ENCODE data around the gene SCGN.

DNA sequence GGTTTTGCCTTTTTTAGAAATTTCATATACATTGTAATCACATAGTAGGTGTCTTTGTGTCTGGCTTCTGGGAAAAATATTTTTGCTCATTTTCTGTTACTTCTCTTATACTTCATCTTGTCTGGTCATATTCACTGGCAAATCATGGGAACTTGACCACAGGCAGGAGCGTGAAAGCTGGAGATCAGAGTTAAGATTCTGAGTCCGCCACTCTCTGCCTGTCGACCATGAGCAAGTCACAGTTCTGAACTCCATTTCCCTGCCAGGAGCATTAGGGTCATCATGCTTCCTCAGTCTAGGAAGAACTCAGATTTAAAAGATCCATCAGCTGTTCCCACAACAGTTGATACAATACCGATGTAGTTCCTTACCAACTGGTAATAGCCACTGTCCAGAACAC is 12.4 kb upstream of the SCGN start:
- TF ChIP-seq, protein P1, sequence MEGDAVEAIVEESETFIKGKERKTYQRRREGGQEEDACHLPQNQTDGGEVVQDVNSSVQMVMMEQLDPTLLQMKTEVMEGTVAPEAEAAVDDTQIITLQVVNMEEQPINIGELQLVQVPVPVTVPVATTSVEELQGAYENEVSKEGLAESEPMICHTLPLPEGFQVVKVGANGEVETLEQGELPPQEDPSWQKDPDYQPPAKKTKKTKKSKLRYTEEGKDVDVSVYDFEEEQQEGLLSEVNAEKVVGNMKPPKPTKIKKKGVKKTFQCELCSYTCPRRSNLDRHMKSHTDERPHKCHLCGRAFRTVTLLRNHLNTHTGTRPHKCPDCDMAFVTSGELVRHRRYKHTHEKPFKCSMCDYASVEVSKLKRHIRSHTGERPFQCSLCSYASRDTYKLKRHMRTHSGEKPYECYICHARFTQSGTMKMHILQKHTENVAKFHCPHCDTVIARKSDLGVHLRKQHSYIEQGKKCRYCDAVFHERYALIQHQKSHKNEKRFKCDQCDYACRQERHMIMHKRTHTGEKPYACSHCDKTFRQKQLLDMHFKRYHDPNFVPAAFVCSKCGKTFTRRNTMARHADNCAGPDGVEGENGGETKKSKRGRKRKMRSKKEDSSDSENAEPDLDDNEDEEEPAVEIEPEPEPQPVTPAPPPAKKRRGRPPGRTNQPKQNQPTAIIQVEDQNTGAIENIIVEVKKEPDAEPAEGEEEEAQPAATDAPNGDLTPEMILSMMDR (conservative IDR thresholded peaks at IDR 0.05; ENCODE audit: low read depth, low read length) = no peak
- no peak for TF ChIP-seq FOS (IDR thresholded peaks at IDR 0.05; ENCODE audit: low read depth, low read length)
